HG02678 (cell line): ENCODE measurements around the gene PLAGL2.

Source experiments
- ATAC-seq: cut with Tn5 transposase; IDR thresholded peaks from one replicate; pipeline ENCODE4 v1.9.1; 2021; ENCODE audit warnings: mild to moderate bottlenecking, moderate library complexity; ENCODE audit not compliant: unreplicated experiment

The PLAGL2 gene

GRCh38 chr20:32152421-32153155, 55.0 kb downstream of the PLAGL2 start:
- no peak for ATAC-seq

GRCh38 chr20:32150291-32150848, 57.2 kb downstream of the PLAGL2 start:
- ATAC-seq = no peak

DNA sequence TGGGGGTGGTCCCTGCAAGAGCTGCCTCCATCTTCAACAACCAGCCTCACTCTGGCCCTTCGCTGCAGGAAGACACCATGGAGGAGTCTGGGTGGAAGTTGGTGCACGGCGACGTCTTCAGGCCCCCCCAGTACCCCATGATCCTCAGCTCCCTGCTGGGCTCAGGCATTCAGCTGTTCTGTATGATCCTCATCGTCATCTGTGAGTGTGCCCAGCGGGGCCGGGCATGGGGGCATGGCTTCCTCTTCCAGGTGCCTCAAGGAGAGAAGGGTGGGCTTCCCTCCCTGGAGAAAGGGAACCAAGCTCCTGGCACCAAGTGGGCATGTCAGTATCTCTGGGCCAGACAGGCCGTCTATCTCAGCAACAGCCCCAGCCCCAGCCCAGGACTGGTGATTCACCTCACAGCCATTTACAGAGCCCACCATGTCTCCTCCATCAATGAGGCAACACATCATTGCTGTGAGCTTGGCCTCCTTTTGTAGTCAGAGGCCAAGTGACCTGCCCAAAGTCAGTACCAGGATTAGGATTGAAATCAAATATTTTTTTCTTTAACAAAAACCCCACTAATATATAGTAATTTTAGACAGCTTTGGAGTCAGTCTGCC, 57.9 kb downstream of the PLAGL2 start:
- ATAC-seq = no peak

- no peak for ATAC-seq
Observed at GRCh38 chr20:32144898-32145662, 62.5 kb downstream of the PLAGL2 start.

- no peak for ATAC-seq
Observed at GRCh38 chr20:32142991-32143390, 64.6 kb downstream of the PLAGL2 start.
